B cell (primary cell): ENCODE measurements around the gene CALCOCO2.

Source experiments
- CTCF ChIP-seq: fragments of 200-600 bp; IDR thresholded peaks from one replicate; pipeline ENCODE4 v1.8.0; 2022; ENCODE audit warnings: antibody characterized with exemption, mild to moderate bottlenecking
- EZH2 ChIP-seq: IDR thresholded peaks from 2 replicates; pipeline ENCODE4 v1.6.1; 2012; ENCODE audit warnings: borderline replicate concordance, low read depth, mild to moderate bottlenecking, moderate library complexity, low read length; ENCODE audit not compliant: insufficient read depth, poor library complexity, severe bottlenecking

- TF ChIP-seq CTCF, result no peak
- TF ChIP-seq EZH2, result no peak
Measured at GRCh38 chr17:48819466-48819865, 11.4 kb upstream of the CALCOCO2 start.
